Measurements from ENCODE around the gene ZDHHC8. TPM values are rescaled to one million over a fixed set of nuclear protein-coding genes. Genes with fewer than 3 reads are reported as not detected.

Gene ZDHHC8
- total RNA-seq, 1 experiment from 2014 or later: 19.6 TPM

DNA sequence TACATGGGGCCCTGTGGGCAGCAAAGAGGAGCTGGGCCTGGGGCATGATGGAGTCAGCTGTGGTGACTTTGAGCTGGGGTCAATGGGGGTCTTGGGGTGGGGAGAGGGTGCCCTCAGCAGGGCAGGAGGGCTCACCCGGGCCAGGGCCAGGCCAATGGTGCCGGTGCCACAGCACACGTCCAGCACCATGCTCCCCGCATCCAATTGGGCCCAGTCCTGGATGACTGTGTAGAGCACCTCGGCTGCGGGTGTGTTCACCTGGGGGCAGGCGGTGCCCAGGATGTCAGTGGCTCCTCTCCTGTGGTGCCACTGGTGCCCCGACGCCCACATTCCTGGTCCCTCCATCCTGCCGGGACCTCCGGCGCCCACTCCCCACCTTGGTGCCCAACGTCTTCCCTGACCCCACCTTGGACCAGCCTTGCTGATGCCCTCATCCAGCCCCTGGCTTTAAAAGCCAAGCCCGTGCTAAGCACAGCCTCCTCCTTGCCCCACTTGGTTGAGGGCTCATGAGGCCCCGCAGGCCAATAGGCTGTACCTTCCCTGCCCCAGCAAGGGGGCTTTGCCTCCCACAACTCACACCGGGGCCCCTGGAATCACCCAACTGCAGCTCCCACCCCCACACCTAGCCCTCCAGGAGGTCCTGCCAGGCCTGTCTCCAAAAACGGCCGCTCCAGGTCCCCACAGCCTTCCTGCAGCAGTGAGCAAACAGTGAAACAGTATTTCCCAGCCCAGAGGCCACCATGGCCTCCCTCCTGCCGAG, 17.9 kb upstream of the ZDHHC8 start:
- DNase-seq (ENCODE audit: low read depth): no peak

- no peak for DNase-seq (ENCODE audit: low read depth)
Measured at GRCh38 chr22:20114506-20115475, 16.8 kb upstream of the ZDHHC8 start.

DNA sequence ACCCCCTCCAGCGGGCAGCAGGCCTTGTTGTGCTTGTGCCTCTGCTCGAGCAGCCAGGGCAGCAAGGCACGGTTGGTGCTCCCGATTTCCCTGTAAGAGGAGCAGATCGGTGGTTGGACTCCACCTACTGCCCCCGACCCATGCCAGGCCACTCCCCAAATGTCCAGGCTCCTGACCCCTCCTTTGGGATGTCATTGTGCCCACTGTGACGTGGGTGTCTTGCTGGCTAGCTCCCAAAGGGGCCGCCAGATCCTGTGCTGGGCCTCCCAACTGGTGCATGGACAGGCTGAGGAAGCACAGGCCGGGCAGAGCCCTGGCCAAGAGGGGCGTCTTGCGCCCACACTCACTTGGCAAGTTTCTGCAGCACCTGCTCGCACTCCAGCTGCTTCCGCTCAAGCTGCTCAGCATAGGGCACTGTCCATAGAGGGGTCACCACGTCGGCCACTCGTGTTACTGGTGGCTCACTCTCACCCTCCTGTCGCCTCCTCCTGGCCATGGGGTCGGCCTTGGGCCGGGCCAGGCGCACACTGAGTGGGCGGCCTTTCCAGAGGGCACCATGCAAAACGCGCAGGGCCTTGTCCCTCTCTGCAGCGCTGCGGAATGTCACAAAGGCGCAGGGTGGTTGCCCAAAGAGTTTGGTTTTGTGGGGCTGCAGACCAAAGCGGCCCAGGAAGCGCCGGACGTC, 15.8 kb upstream of the ZDHHC8 start, which contains the start of gene RANBP1:
Gene RANBP1 (plus strand): TSS at position 414 of the 685 bp plus-strand sequence. CDS start 81 bp downstream, at position 495.
- peak; percentile 50 for DNase-seq (ENCODE audit: low read depth)

GRCh38 chr22:20116376-20116950, 15.1 kb upstream of the ZDHHC8 start:
- DNase-seq (ENCODE audit: low read depth): no peak

DNA sequence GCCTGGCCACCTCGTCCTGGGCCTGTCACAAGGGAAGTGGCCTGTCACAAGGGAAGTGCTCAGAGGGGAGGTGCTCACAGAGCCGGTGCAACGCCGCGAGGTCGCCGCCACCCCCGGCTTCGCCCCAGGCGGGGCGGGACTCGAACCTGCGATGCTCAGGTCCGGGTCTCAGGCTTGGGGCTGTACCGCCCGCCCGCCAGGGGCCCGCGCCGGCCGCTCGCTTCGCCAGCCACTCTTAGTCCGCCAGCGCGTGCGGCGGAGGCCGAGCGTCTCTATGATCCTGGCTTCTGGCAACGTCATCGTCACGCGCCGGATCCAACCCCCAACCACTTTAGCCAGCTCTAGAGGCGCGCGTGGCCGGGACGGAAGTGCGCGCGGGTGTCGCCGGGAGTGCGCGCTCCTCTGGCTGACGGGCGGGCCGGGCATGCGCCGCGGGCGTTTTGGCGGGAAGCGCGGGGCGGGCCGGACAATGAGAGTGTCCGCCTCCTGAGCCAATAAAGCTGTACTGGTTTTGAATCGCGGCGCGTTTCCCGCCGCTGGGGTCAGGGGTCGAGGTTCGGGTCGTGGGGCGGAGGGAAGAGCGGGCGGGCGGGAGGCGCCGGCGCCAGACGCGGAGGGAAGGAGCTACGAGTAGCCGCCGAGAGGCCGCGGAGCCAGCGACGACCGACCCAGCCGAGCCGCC, 14.5 kb upstream of the ZDHHC8 start, which contains the start of gene TRMT2A:
Gene TRMT2A (minus strand): TSS at position 276 of the 682 bp plus-strand sequence. CDS start 320 bp downstream, outside the sequence.
- DNase-seq (ENCODE audit: low read depth): peak; percentile 98

DNA sequence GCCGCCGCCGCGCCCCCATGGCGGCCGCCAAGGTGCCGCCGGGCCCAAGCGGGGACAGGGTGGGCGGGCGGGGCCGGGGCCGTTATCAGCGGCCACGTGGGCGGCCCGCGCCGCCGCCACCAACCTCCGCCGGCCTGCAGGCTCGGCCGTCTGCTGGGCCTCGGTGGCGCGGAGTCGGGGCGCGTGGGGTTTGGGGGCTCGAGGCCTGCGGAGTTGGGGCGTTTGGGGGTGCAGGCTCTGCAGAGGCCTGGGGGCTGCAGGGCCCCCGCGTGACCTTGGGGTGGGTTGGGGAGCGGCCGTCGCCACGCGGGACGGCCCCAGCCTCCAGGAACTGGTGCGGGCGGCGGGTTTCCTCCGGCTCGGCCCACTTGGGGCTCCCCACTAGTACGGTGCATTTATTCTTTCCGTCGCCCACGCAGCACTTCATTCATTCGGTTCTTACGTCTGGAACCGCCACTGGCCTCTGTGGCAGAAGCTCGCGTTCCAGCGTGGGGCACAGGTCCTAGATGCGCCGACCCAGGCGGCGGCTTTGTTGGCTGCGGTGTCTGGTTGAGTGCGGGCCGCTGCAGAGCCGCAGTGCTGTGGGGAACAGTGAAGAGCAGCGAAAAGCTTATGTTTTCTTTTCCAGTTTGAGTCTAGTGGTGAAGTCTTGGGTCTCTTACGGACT, 13.8 kb upstream of the ZDHHC8 start:
- peak; percentile 32 for DNase-seq (ENCODE audit: low read depth)

- no peak for DNase-seq (ENCODE audit: low read depth)
Measured at GRCh38 chr22:20118300-20119020, 13.1 kb upstream of the ZDHHC8 start.

- DNase-seq (ENCODE audit: low read depth): no peak
Measured at GRCh38 chr22:20121856-20122415, 9.7 kb upstream of the ZDHHC8 start.

DNA sequence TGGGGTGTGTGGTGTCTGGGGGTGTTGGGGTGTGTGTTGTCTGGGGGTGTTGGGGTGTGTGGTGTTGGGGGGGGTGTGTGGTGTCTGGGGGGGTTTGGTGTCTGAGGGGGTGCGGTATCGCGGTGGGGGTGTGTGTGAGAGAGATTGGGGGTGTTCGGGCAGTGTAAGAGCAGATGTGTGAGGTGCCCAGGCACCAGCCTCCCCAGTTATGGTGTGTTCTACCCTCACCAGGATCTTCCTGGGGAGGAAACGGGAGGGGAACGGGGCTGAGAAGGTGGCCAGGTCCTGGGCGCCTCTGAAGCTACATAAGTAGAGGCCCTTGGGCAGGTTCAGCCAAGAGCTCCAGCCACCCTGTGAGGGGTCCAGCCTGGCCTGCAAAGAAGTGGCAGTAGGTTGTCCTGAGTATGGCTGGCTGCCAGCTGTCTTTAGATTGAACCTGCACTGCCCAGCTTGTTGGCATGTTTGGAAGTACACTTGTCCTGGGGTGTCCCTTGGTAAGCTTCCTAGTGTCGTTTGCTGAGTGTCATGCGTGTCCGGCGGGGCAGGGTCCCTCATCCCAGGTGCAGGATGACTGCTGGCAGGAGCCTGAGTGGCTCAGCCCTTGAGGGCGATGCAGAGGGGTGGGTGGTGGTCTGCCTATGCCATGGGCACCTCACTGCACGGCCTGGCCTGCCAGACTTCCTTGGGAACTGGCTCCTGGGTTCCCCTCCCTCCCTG, 8.1 kb upstream of the ZDHHC8 start:
- DNase-seq (ENCODE audit: low read depth): no peak

DNA sequence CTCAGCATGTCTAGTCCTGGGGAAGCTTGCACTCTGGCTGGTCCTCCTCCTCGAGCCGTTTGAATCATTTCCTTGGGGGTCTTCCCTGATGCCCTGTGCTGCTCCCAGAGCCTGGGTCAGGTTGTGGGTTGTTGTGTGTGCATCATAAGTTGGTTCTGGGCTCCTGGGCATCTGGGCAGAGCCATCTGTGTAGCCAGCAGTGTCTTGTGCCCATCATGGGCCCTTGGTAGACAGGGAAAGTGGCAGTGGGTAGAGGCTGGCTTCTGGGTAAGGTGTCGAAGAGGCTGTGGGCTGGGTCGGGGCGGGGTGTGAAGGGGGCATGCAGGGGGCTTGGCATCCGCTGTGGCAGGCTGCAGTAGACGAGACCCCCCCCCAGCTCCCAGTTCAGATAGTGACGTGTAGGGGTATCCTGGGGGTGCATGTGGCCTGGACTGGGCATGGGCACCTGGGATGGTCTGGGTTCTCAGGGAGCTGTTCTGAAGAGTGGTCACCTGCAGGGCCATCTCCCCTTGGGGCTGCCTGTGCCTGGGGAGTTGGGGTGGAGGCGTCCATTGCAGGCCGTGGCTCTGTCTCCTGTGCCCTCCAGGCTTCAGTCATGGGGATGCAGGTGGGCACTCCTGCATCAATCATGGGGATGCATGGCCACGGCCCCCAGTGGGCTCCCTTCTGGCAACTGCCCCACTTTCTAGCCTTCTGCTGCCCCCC, 7.4 kb upstream of the ZDHHC8 start:
- no peak for DNase-seq (ENCODE audit: low read depth)

- DNase-seq (ENCODE audit: low read depth): no peak
Measured at GRCh38 chr22:20125201-20126174, 6.1 kb upstream of the ZDHHC8 start.

- DNase-seq (ENCODE audit: low read depth): no peak
Measured at GRCh38 chr22:20126284-20127029, 5.1 kb upstream of the ZDHHC8 start.

GRCh38 chr22:20127318-20127868, 4.2 kb upstream of the ZDHHC8 start:
- no peak for DNase-seq (ENCODE audit: low read depth)

- DNase-seq (ENCODE audit: low read depth): no peak
Measured at GRCh38 chr22:20127869-20128618, 3.6 kb upstream of the ZDHHC8 start.

- no peak for DNase-seq (ENCODE audit: low read depth)
Measured at GRCh38 chr22:20128619-20128901, 3.0 kb upstream of the ZDHHC8 start.
